Muscle of back (tissue), 11 donors: Measurements from ENCODE around the gene SMG5. TPM values are rescaled to one million over a fixed set of nuclear protein-coding genes. Genes with fewer than 3 reads are reported as not detected.

ENCODE experiments used
- DNase-seq, 3 donors: peaks; one replicate each; pipeline versions ENCODE4 v3.0.0 to v3.0.0-alpha.2; 2013
- polyA plus RNA-seq, 10 donors: library from polyadenylated mRNA; unstranded; fragments of 120-200 nt; gene quantifications; one replicate each; pipeline ENCODE4 v1.2.1, GENCODE V29; 2013; ENCODE audit not compliant: insufficient read length in 10 of 10

Gene SMG5
- polyA plus RNA-seq, 10 donors = 40.2 to 54.9 (median 46.7) TPM

GRCh38 chr1:156246781-156247459 is 35.7 kb downstream of the SMG5 start:
- peak in 1 of 3 donors; percentile 49 for DNase-seq

GRCh38 chr1:156246241-156246780 is 36.3 kb downstream of the SMG5 start:
- DNase-seq = peak in 1 of 3 donors; percentile 28

- DNase-seq = peak in 1 of 3 donors; percentile 69
These were observed 37.0 kb downstream of the SMG5 start for GRCh38 chr1:156245451-156246232.

- no peak for DNase-seq
These were observed 37.9 kb downstream of the SMG5 start for GRCh38 chr1:156244712-156245111.

GRCh38 chr1:156244126-156244525 is 38.5 kb downstream of the SMG5 start:
- DNase-seq = peak in 1 of 3 donors; percentile 7

- DNase-seq = no peak
These were observed 39.9 kb downstream of the SMG5 start for GRCh38 chr1:156242738-156243137.

GRCh38 chr1:156241926-156242325 is 40.7 kb downstream of the SMG5 start, which contains the start of gene BGLAP:
BGLAP (plus strand) TSS chr1:156242184; CDS start chr1:156242232, 48 bp downstream.
- DNase-seq = no peak

GRCh38 chr1:156241311-156241811 is 41.3 kb downstream of the SMG5 start:
- DNase-seq = no peak

- DNase-seq = no peak
These were observed 44.4 kb downstream of the SMG5 start for GRCh38 chr1:156238248-156238647.

GRCh38 chr1:156236164-156236563 is 46.5 kb downstream of the SMG5 start:
- no peak for DNase-seq

GRCh38 chr1:156233426-156234127 is 49.0 kb downstream of the SMG5 start:
- peak in 1 of 3 donors; percentile 72 for DNase-seq

GRCh38 chr1:156232201-156232894 is 50.3 kb downstream of the SMG5 start:
- no peak for DNase-seq

GRCh38 chr1:156230473-156230837 is 52.2 kb downstream of the SMG5 start:
- DNase-seq = peak; percentile 51 to 81 (median 55)

GRCh38 chr1:156229809-156230472 is 52.7 kb downstream of the SMG5 start:
- peak in 1 of 3 donors; percentile 41 for DNase-seq

GRCh38 chr1:156228501-156228900 is 54.1 kb downstream of the SMG5 start:
- no peak for DNase-seq

GRCh38 chr1:156226782-156227181 is 55.8 kb downstream of the SMG5 start:
- DNase-seq = no peak

- no peak for DNase-seq
These were observed 56.5 kb downstream of the SMG5 start for GRCh38 chr1:156226116-156226538.

- DNase-seq = no peak
These were observed 57.0 kb downstream of the SMG5 start for GRCh38 chr1:156225677-156226014.

- DNase-seq = no peak
These were observed 60.5 kb downstream of the SMG5 start for GRCh38 chr1:156221986-156222692.

- no peak for DNase-seq
These were observed 62.4 kb downstream of the SMG5 start for GRCh38 chr1:156220226-156220625.
